Measurements from ENCODE around the gene EAPP.
"Not testable (repeated sequence)": the region's sequence is repeated elsewhere in the genome, so short reads cannot be mapped to it uniquely, and the experiment has no call there.

Gene EAPP

GRCh38 chr14:34505124-34505491 lies 34.4 kb downstream of the EAPP start:
- not testable (repeated sequence) for H3K9me3 Mint-ChIP-seq; H3K4me1 Mint-ChIP-seq (ENCODE audit: low read depth); H3K4me3 Mint-ChIP-seq; H3K27me3 Mint-ChIP-seq; H3K36me3 Mint-ChIP-seq (ENCODE audit: low read depth); H3K27ac Mint-ChIP-seq

- H3K4me1 Mint-ChIP-seq (ENCODE audit: low read depth); H3K27ac Mint-ChIP-seq; H3K9me3 Mint-ChIP-seq; H3K4me3 Mint-ChIP-seq; H3K27me3 Mint-ChIP-seq; H3K36me3 Mint-ChIP-seq (ENCODE audit: low read depth): not testable (repeated sequence)
Measured at GRCh38 chr14:34504027-34504426, 35.5 kb downstream of the EAPP start.

DNA sequence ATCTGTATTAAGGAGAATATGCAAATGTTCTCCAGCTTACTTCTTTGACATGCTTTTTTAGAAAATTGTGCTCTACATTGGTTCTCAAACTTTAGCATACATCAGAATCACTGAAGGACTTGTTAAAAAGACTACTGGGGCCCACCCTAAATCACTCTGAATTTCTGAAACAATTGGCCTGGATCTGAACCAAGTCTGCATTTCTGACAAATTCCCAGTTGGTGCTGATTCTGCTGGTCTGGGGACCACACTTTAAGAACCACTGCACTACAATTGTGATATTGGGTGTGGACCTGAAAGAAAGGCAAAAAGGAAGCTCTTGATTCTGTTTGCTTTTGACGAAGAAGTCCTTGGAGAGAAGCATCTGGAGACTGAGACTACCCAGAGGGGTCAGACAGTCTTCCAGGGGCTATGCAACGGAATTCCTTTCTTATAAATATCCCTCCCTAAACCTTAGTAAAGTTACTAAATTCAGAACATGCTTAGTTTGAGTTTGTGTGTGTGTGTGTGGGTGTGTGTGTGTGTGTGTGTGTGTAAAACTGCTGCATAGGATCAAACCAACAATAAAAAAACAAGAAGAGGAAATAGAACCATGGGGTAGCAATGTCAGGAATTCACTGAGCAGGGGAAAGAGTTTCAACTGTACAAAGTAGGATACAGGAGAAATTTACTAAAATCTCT lies 36.8 kb downstream of the EAPP start:
- no peaks in the 10 kb centered on the region for H3K9me3 Mint-ChIP-seq
- H3K4me3 Mint-ChIP-seq: no peak overlapping the region
- H3K4me1 Mint-ChIP-seq (ENCODE audit: low read depth): no peaks in the 10 kb centered on the region
- no peaks in the 10 kb centered on the region for H3K36me3 Mint-ChIP-seq (ENCODE audit: low read depth)
- no peaks in the 10 kb centered on the region for H3K27me3 Mint-ChIP-seq
- H3K27ac Mint-ChIP-seq: no peak overlapping the region

GRCh38 chr14:34502001-34502400 lies 37.5 kb downstream of the EAPP start:
- Mint-ChIP-seq H3K27ac (no peak overlapping the region), H3K4me3 (no peak overlapping the region), H3K4me1 (ENCODE audit: low read depth) (no peaks in the 10 kb centered on the region), H3K36me3 (ENCODE audit: low read depth) (no peaks in the 10 kb centered on the region), H3K9me3 (no peaks in the 10 kb centered on the region), H3K27me3 (no peaks in the 10 kb centered on the region)

DNA sequence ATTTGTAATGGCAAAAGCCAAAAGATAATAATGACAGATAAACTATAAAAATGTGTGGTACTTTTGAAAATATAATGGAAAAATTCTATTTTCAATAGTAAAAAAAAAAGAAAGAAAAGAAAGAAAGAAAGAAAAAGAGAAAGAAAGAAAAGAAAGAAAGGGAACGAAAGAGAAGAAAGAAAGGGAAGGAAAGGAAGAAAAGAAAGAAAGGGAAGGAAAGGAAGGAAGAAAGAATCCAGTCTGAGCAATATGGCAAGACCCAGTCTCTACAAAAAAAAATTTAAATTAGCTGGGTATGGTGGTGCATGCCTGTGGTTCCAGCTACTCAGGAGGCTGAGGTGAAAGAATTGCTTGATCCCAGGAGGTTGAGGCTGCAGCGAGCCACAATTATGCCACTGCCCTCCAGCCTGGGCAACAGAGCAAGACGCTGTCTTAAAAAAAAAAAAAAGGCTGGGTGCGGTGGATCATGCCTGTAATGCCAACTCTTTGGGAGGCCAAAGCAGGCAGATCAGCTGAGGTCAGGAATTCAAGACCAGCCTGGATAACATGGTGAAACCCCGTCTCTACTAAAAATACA lies 38.4 kb downstream of the EAPP start:
- Mint-ChIP-seq H3K9me3 (no peaks in the 10 kb centered on the region), H3K4me1 (ENCODE audit: low read depth) (no peaks in the 10 kb centered on the region), H3K27ac (no peak overlapping the region), H3K4me3 (no peak overlapping the region), H3K36me3 (ENCODE audit: low read depth) (no peaks in the 10 kb centered on the region), H3K27me3 (no peaks in the 10 kb centered on the region)

- Mint-ChIP-seq H3K27ac (no peak overlapping the region), H3K9me3 (no peaks in the 10 kb centered on the region), H3K4me1 (ENCODE audit: low read depth) (no peaks in the 10 kb centered on the region), H3K4me3 (no peak overlapping the region), H3K27me3 (no peaks in the 10 kb centered on the region), H3K36me3 (ENCODE audit: low read depth) (no peaks in the 10 kb centered on the region)
Measured at GRCh38 chr14:34498684-34499412, 40.7 kb downstream of the EAPP start.

- Mint-ChIP-seq H3K27ac (no peak overlapping the region), H3K4me3 (no peak overlapping the region), H3K9me3 (no peaks in the 10 kb centered on the region), H3K27me3 (no peaks in the 10 kb centered on the region), H3K36me3 (ENCODE audit: low read depth) (no peaks in the 10 kb centered on the region), H3K4me1 (ENCODE audit: low read depth) (no peaks in the 10 kb centered on the region)
Measured at GRCh38 chr14:34496679-34497513, 42.6 kb downstream of the EAPP start.

DNA sequence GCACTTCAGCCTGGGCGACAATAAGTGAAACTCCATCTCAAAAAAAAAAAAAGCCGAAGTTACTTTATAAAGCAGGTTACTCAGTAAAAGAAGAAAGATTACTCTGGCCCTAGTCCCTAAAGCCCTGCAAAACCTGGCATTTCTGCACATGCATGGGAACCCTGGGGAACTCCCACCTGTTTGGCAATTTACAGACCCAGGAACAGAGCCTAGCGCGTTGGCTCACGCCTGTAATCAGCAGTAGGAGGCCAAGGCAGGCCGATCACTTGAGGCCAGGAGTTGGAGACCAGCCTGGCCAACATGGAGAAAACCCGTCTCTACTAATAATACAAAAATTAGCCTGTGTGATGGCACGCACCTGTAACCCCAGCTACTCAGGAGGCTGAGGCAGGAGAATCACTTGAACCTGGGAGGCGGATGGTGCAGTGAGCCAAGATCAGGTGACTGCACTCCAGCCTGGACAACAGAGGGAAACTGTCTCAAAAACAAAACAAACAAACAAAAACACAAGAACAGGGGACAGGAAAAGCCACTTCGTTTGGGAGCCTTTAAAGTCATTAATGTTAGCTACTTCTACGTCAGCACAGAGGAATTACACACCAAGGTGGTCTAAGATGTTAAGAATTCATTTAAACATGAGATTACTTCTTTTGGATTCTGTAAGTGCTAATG lies 43.4 kb downstream of the EAPP start:
- no peaks in the 10 kb centered on the region for H3K9me3 Mint-ChIP-seq

DNA sequence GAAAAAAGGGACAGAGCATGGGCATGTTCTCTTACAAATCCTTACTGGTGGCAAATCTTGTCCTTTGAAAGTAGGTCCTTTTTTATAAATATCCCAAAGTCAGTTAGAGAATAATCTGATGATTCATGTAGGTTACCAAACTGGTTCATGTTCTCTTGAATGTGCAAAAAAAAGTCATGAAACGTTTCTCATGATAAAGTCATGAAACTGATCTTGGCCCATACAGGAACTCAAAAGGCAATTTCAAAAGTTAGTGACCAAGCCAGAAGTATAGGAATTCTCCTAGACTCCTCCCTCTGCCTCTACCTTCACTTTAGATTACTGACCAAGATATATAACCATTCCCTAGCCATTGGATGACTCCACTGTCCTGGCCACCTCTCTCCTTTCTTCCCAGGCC lies 50.2 kb downstream of the EAPP start:
- no peaks in the 10 kb centered on the region for H3K9me3 Mint-ChIP-seq
- no peaks in the 10 kb centered on the region for H3K27me3 Mint-ChIP-seq
- H3K4me3 Mint-ChIP-seq: no peak overlapping the region
- H3K36me3 Mint-ChIP-seq (ENCODE audit: low read depth): no peaks in the 10 kb centered on the region
- H3K4me1 Mint-ChIP-seq (ENCODE audit: low read depth): no peaks in the 10 kb centered on the region
- no peak overlapping the region for H3K27ac Mint-ChIP-seq

More for the DNA sequence above, 43.4 kb downstream of the EAPP start:
- Mint-ChIP-seq H3K4me1 (ENCODE audit: low read depth) (no peaks in the 10 kb centered on the region), H3K36me3 (ENCODE audit: low read depth) (no peaks in the 10 kb centered on the region), H3K27me3 (no peaks in the 10 kb centered on the region), H3K27ac (no peak overlapping the region), H3K4me3 (no peak overlapping the region)

DNA sequence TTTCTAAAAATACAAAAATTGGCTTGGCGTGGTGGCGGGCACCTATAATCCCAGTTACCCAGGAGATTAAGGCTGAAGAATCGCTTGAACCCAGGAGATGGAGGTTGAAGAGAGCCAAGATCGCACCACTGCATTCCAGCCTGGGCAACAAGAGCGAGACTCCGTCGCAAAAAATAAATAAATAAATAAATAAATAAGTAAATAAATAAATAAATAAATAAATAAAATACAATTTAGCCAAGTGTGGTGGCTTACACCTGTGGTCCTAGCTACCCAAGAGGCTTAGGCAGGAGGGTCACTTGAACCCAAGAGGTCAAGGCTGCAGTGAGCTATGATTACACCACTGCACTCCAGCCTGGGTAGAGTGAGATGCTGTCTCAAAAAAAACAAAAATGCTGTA lies 51.0 kb downstream of the EAPP start:
- Mint-ChIP-seq H3K27me3 (no peaks in the 10 kb centered on the region), H3K4me3 (no peak overlapping the region), H3K4me1 (ENCODE audit: low read depth) (no peaks in the 10 kb centered on the region), H3K36me3 (ENCODE audit: low read depth) (no peaks in the 10 kb centered on the region), H3K27ac (no peak overlapping the region), H3K9me3 (no peaks in the 10 kb centered on the region)

GRCh38 chr14:34484726-34485125 lies 54.8 kb downstream of the EAPP start:
- Mint-ChIP-seq H3K27me3 (no peaks in the 10 kb centered on the region), H3K36me3 (ENCODE audit: low read depth) (no peaks in the 10 kb centered on the region), H3K4me3 (no peak overlapping the region), H3K9me3 (no peaks in the 10 kb centered on the region), H3K27ac (no peak overlapping the region), H3K4me1 (ENCODE audit: low read depth) (no peaks in the 10 kb centered on the region)

DNA sequence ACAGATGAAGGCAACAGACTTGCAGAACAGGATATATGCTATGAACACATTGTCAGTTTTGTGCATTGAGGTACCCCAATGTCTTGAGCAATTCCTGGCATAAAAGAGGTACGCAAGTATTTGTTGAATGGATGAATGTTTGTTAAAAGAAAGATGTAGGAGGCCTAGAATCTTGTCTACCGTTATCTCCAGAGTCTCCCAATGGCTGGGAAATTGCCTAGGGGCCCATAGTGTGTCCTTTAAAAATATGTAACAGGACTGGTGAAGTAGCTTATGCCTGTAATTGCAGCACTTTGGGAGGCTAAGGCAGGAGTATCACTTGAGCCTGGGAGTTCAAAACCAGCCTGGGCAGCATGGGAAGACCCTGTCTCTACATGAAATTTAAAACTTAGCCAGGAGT lies 57.0 kb downstream of the EAPP start:
- H3K4me1 Mint-ChIP-seq (ENCODE audit: low read depth): no peaks in the 10 kb centered on the region
- no peaks in the 10 kb centered on the region for H3K27me3 Mint-ChIP-seq
- no peak overlapping the region for H3K27ac Mint-ChIP-seq
- no peaks in the 10 kb centered on the region for H3K36me3 Mint-ChIP-seq (ENCODE audit: low read depth)
- H3K4me3 Mint-ChIP-seq: no peak overlapping the region
- no peaks in the 10 kb centered on the region for H3K9me3 Mint-ChIP-seq

DNA sequence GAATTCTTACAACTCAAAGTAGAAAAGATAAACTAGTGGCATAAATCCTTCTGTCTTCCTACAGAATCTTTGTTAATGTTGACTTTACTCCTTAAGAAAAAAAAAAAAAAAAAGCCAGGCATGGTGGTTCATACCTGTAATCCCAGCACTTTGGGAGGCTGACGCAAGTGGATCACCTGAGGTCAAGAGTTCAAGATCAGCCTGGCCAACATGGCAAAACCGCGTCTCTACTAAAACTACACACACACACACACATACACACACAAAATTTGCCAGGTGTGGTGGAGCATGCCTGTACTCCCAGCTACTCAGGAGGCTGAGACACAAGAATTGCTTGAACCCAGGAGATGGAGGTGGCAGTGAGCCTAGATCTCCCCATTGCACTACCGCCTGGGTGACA lies 59.8 kb downstream of the EAPP start:
- no peaks in the 10 kb centered on the region for H3K4me1 Mint-ChIP-seq (ENCODE audit: low read depth)

DNA sequence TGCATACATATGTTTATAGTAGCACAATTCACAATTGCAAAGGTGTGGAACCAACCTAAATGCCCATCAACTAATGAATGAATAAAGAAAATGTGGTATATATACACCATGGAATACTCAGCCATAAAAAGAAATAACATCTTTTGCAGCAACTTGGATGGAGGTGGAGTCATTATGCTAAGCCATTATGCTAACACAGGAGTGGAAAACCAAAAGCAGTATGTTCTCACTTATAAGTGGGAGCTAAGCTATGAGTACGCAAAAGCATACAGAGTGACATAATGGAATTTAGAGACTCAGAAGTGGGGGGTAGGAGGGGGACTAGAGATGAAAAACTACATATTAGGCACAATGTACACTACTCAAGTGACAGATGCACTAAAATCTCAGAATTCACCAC lies 61.2 kb downstream of the EAPP start:
- H3K27ac Mint-ChIP-seq: no peak overlapping the region
- H3K4me1 Mint-ChIP-seq (ENCODE audit: low read depth): no peaks in the 10 kb centered on the region
- H3K27me3 Mint-ChIP-seq: no peaks in the 10 kb centered on the region
- no peaks in the 10 kb centered on the region for H3K9me3 Mint-ChIP-seq
- no peak overlapping the region for H3K4me3 Mint-ChIP-seq
- H3K36me3 Mint-ChIP-seq (ENCODE audit: low read depth): no peaks in the 10 kb centered on the region

More for the DNA sequence above, 59.8 kb downstream of the EAPP start:
- H3K36me3 Mint-ChIP-seq (ENCODE audit: low read depth): no peaks in the 10 kb centered on the region
- H3K27me3 Mint-ChIP-seq: no peaks in the 10 kb centered on the region
- no peaks in the 10 kb centered on the region for H3K9me3 Mint-ChIP-seq
- H3K4me3 Mint-ChIP-seq: no peak overlapping the region
- H3K27ac Mint-ChIP-seq: no peak overlapping the region

- not testable (repeated sequence) for H3K4me3 Mint-ChIP-seq; H3K4me1 Mint-ChIP-seq (ENCODE audit: low read depth); H3K27me3 Mint-ChIP-seq
Measured at GRCh38 chr14:34476036-34476435, 63.5 kb downstream of the EAPP start.

More at GRCh38 chr14:34476036-34476435, 63.5 kb downstream of the EAPP start:
- H3K27ac Mint-ChIP-seq; H3K9me3 Mint-ChIP-seq; H3K36me3 Mint-ChIP-seq (ENCODE audit: low read depth): not testable (repeated sequence)
